Trophoblast cell (in vitro differentiated cells and primary cell): ENCODE measurements around the gene SF3B5.

ENCODE experiments used
- DNase-seq, 2 donors: peaks; one replicate each; pipeline ENCODE4 v3.0.0-alpha.2; 2016
- H2AFZ ChIP-seq: 2 replicates; pipeline ENCODE4 v1.6.1; 2013; ENCODE audit warnings: low read length, moderate library complexity, mild to moderate bottlenecking; ENCODE audit not compliant: insufficient read depth, poor library complexity
- H2AK5ac ChIP-seq: 2 replicates; pipeline ENCODE4 v1.6.1; 2013; ENCODE audit warnings: mild to moderate bottlenecking, low read length
- H2BK120ac ChIP-seq: 2 replicates; pipeline ENCODE4 v1.6.1; 2013; ENCODE audit warnings: low read length, mild to moderate bottlenecking, moderate library complexity; ENCODE audit not compliant: insufficient read depth, poor library complexity
- H2BK12ac ChIP-seq: 2 replicates; pipeline ENCODE4 v1.6.1; 2013; ENCODE audit warnings: mild to moderate bottlenecking, low read length, moderate library complexity
- H2BK5ac ChIP-seq: 2 replicates; pipeline ENCODE4 v1.6.1; 2013; ENCODE audit warnings: low read length, low read depth, moderate library complexity, mild to moderate bottlenecking; ENCODE audit not compliant: poor library complexity
- H3K14ac ChIP-seq: 2 replicates; pipeline ENCODE4 v1.6.1; 2013; ENCODE audit warnings: mild to moderate bottlenecking, low read length
- H3K18ac ChIP-seq: 2 replicates; pipeline ENCODE4 v1.6.1; 2013; ENCODE audit warnings: mild to moderate bottlenecking, low read length
- H3K23ac ChIP-seq: 2 replicates; pipeline ENCODE4 v1.6.1; 2013; ENCODE audit warnings: low read length
- H3K27ac ChIP-seq: 2 replicates; pipeline ENCODE4 v1.5.1; 2013; ENCODE audit warnings: low read depth, mild to moderate bottlenecking, inconsistent platforms, low read length, moderate library complexity
- H3K27me3 ChIP-seq: 2 replicates; pipeline ENCODE4 v1.6.1; 2013; ENCODE audit warnings: inconsistent platforms, mild to moderate bottlenecking, low read length, moderate library complexity; ENCODE audit not compliant: insufficient read depth
- H3K36me3 ChIP-seq, 2 experiments: 1 replicate in 1 of 2; 2 replicates in 1 of 2; pipeline ENCODE4 v1.6.1; 2013; ENCODE audit warnings: low read length in 2 of 2, mild to moderate bottlenecking in 2 of 2, moderate library complexity in 1 of 2; ENCODE audit not compliant: insufficient read depth in 2 of 2, control insufficient read depth in 1 of 2
- H3K4ac ChIP-seq: 2 replicates; pipeline ENCODE4 v1.6.1; 2013; ENCODE audit warnings: low read depth, mild to moderate bottlenecking, low read length, moderate library complexity
- H3K4me1 ChIP-seq, 2 experiments: 1 replicate in 1 of 2; 2 replicates in 1 of 2; pipeline ENCODE4 v1.6.1; 2013; ENCODE audit warnings: low read length in 2 of 2, mild to moderate bottlenecking in 2 of 2, moderate library complexity in 1 of 2; ENCODE audit not compliant: insufficient read depth in 2 of 2, control insufficient read depth in 1 of 2
- H3K4me2 ChIP-seq: 2 replicates; pipeline ENCODE4 v1.6.1; 2013; ENCODE audit warnings: inconsistent platforms, mild to moderate bottlenecking, low read length, moderate library complexity
- H3K4me3 ChIP-seq: 2 replicates; pipeline ENCODE4 v1.5.1; 2013; ENCODE audit warnings: mild to moderate bottlenecking, low read depth, low read length, inconsistent platforms
- H3K79me1 ChIP-seq: one replicate; pipeline ENCODE4 v1.6.1; 2013; ENCODE audit warnings: low read length
- H3K79me2 ChIP-seq: 2 replicates; pipeline ENCODE4 v1.6.1; 2013; ENCODE audit warnings: low read length, mild to moderate bottlenecking; ENCODE audit not compliant: control insufficient read depth, insufficient read depth, poor library complexity
- H3K9ac ChIP-seq: 2 replicates; pipeline ENCODE4 v1.6.1; 2013; ENCODE audit warnings: mild to moderate bottlenecking, low read length
- H3K9me3 ChIP-seq: 2 replicates; pipeline ENCODE4 v1.6.1; 2013; ENCODE audit warnings: low read depth, mild to moderate bottlenecking, control low read depth, inconsistent platforms, low read length; ENCODE audit not compliant: insufficient read depth
- H4K12ac ChIP-seq: 2 replicates; pipeline ENCODE4 v1.6.1; 2013; ENCODE audit warnings: low read depth, mild to moderate bottlenecking, low read length, moderate library complexity
- H4K8ac ChIP-seq: 2 replicates; pipeline ENCODE4 v1.6.1; 2013; ENCODE audit warnings: low read depth, mild to moderate bottlenecking, low read length, moderate library complexity
- H4K91ac ChIP-seq: one replicate; pipeline ENCODE4 v1.6.1; 2013; ENCODE audit warnings: low read depth, mild to moderate bottlenecking, low read length, moderate library complexity
- whole genome bisulfite sequencing: extraction: QIAGEN DNeasy Blood & Tissue Kit; methylation state at CpG from one replicate; pipeline ENCODE4 v1.1.7; 2013; ENCODE audit warnings: missing lambda C conversion rate; ENCODE audit not compliant: insufficient read length, insufficient coverage; ENCODE audit errors: extremely low coverage; 5-methylcytosine and 5-hydroxymethylcytosine counted together

The SF3B5 gene

GRCh38 chr6:144131248-144131709 is 35.9 kb upstream of the SF3B5 start:
- WGBS = no CpG with 5 or more reads among the region's 1 CpG
- Histone ChIP-seq H3K9me3 (no peaks in the 10 kb centered on the region), H3K4me3 (no peak overlapping the region), H2AK5ac (no peak overlapping the region), H3K23ac (no peak overlapping the region), H2BK120ac (no peak overlapping the region), H3K27ac (no peak overlapping the region), H2AFZ (no peak overlapping the region), H3K9ac (no peak overlapping the region), H3K27me3 (no peaks in the 10 kb centered on the region), H3K36me3 (no peaks in the 10 kb centered on the region), H3K18ac (no peak overlapping the region), H3K79me1 (no peaks in the 10 kb centered on the region), H4K8ac (no peak overlapping the region), H3K79me2 (no peaks in the 10 kb centered on the region), H4K12ac (no peak overlapping the region), H3K4me2 (no peak overlapping the region), H3K4ac (no peak overlapping the region), H3K4me1 (no peaks in the 10 kb centered on the region), H2BK12ac (no peak overlapping the region), H2BK5ac (no peak overlapping the region), H4K91ac (no peak overlapping the region), H3K14ac (no peak overlapping the region)
- peak in 1 of 2 donors; percentile 26 for DNase-seq

GRCh38 chr6:144129469-144129868 is 34.1 kb upstream of the SF3B5 start:
- H3K4me1 ChIP-seq = no peaks in the 10 kb centered on the region
- no peak overlapping the region for H4K12ac ChIP-seq
- no peak overlapping the region for H2AK5ac ChIP-seq
- no peaks in the 10 kb centered on the region for H3K79me1 ChIP-seq
- no peaks in the 10 kb centered on the region for H3K27me3 ChIP-seq
- H2AFZ ChIP-seq = no peak overlapping the region
- H3K9ac ChIP-seq = no peak overlapping the region
- no peak overlapping the region for H3K4me3 ChIP-seq
- WGBS = no CpG with 5 or more reads among the region's 6 CpGs
- H3K14ac ChIP-seq = no peak overlapping the region
- no peak overlapping the region for H3K4me2 ChIP-seq
- no peak overlapping the region for H4K91ac ChIP-seq
- no peak overlapping the region for H2BK5ac ChIP-seq
- H3K79me2 ChIP-seq = no peaks in the 10 kb centered on the region
- no peaks in the 10 kb centered on the region for H3K9me3 ChIP-seq
- H3K36me3 ChIP-seq = no peaks in the 10 kb centered on the region
- no peak overlapping the region for H2BK120ac ChIP-seq
- no peak overlapping the region for H2BK12ac ChIP-seq
- DNase-seq = no peak
- no peak overlapping the region for H3K27ac ChIP-seq
- no peak overlapping the region for H3K23ac ChIP-seq
- no peak overlapping the region for H3K4ac ChIP-seq
- H3K18ac ChIP-seq = no peak overlapping the region
- H4K8ac ChIP-seq = no peak overlapping the region

- no peaks in the 10 kb centered on the region for H3K27me3 ChIP-seq
- H2AFZ ChIP-seq = no peak overlapping the region
- no peak overlapping the region for H2AK5ac ChIP-seq
- no peak overlapping the region for H3K4ac ChIP-seq
- H3K9me3 ChIP-seq = no peaks in the 10 kb centered on the region
- no peak overlapping the region for H4K12ac ChIP-seq
- no peak overlapping the region for H3K23ac ChIP-seq
- no peak overlapping the region for H2BK12ac ChIP-seq
- H2BK5ac ChIP-seq = no peak overlapping the region
- no peak overlapping the region for H3K27ac ChIP-seq
- H3K79me2 ChIP-seq = no peaks in the 10 kb centered on the region
- no peak overlapping the region for H3K18ac ChIP-seq
- H3K4me3 ChIP-seq = no peak overlapping the region
- no peaks in the 10 kb centered on the region for H3K79me1 ChIP-seq
- H4K91ac ChIP-seq = no peak overlapping the region
- DNase-seq = no peak
- no peak overlapping the region for H4K8ac ChIP-seq
- no peak overlapping the region for H3K4me2 ChIP-seq
- no CpG with 5 or more reads among the region's 6 CpGs for WGBS
- H3K14ac ChIP-seq = no peak overlapping the region
- no peaks in the 10 kb centered on the region for H3K4me1 ChIP-seq
- H2BK120ac ChIP-seq = no peak overlapping the region
- no peaks in the 10 kb centered on the region for H3K36me3 ChIP-seq
- H3K9ac ChIP-seq = no peak overlapping the region
Observed at GRCh38 chr6:144127097-144127496, 31.7 kb upstream of the SF3B5 start.

- Histone ChIP-seq H2BK5ac (no peak overlapping the region), H4K8ac (no peak overlapping the region), H3K9ac (no peak overlapping the region), H3K4me1 (no peaks in the 10 kb centered on the region), H3K79me2 (no peaks in the 10 kb centered on the region), H2AFZ (no peak overlapping the region), H2BK120ac (no peak overlapping the region), H2BK12ac (no peak overlapping the region), H4K91ac (no peak overlapping the region), H4K12ac (no peak overlapping the region), H3K9me3 (no peaks in the 10 kb centered on the region), H3K4me3 (no peak overlapping the region), H3K18ac (no peak overlapping the region), H3K79me1 (no peaks in the 10 kb centered on the region), H3K23ac (no peak overlapping the region), H3K27me3 (no peaks in the 10 kb centered on the region), H2AK5ac (no peak overlapping the region), H3K27ac (no peak overlapping the region), H3K4me2 (no peak overlapping the region), H3K36me3 (no peaks in the 10 kb centered on the region), H3K14ac (no peak overlapping the region), H3K4ac (no peak overlapping the region)
- no peak for DNase-seq
- WGBS = no CpG with 5 or more reads among the region's 2 CpGs
Observed at GRCh38 chr6:144123836-144124235, 28.5 kb upstream of the SF3B5 start.
